ENCODE measurements around the gene PHACTR1. TPM values are rescaled to one million over a fixed set of nuclear protein-coding genes. Genes with fewer than 3 reads are reported as not detected.

PHACTR1 gene
- polyA plus RNA-seq, 3 donors, result 6.1 to 26.9 (median 7.6) TPM

- Mint-ChIP-seq H3K4me3 (no peak overlapping the region), H3K27me3 (ENCODE audit: low read depth in 3 of 3) (no peaks in the 10 kb centered on the region), H3K27ac (no peak overlapping the region), H3K4me1 (peaks cover 11% of the 10 kb centered on the region), H3K36me3 (no peaks in the 10 kb centered on the region), H3K9me3 (no peaks in the 10 kb centered on the region)
- intact Hi-C loops (cut with micrococcal nuclease), result no loop called here
- no peaks in the 10 kb centered on the region for H4K20me1 ChIP-seq (ENCODE audit: insufficient read depth, low read length)
- peaks cover 7 to 11% of the 10 kb centered on the region in 2 donors for H3K4me1 ChIP-seq (ENCODE audit: control insufficient read depth in 1 of 2, insufficient read depth in 2 of 2, low read length in 2 of 2)
- DNase-seq, result no peak
- no peaks in the 10 kb centered on the region for H3K79me2 ChIP-seq (ENCODE audit: insufficient read depth, low read length)
- no peaks in the 10 kb centered on the region for H3K36me3 ChIP-seq (replicated peaks in 1 of 2; ENCODE audit: control insufficient read depth in 1 of 2, insufficient read depth in 2 of 2, low read length in 2 of 2)
- H3K27me3 ChIP-seq (ENCODE audit: control insufficient read depth in 2 of 2, insufficient read depth in 2 of 2, low read length in 2 of 2), result no peaks in the 10 kb centered on the region
- no CpG with 5 or more reads among the region's 4 CpGs for WGBS (ENCODE audit: insufficient coverage)
- no peak overlapping the region for H3K9ac ChIP-seq (ENCODE audit: insufficient read depth, low read length, poor library complexity, severe bottlenecking)
- no peaks in the 10 kb centered on the region for H3K9me3 ChIP-seq (replicated peaks in 1 of 2; ENCODE audit: control insufficient read depth in 1 of 2, insufficient read depth in 1 of 2, low read length in 2 of 2)
- H3K4me2 ChIP-seq (replicated peaks; ENCODE audit: extremely low read depth, low read length, poor library complexity, severe bottlenecking), result no peak overlapping the region
- no peak for TF ChIP-seq CTCF (IDR thresholded peaks at IDR 0.05)
- no peak overlapping the region for H3K4me3 ChIP-seq (replicated peaks in 1 of 3; ENCODE audit: low read depth in 2 of 3, low read length in 3 of 3)
- no peak overlapping the region for H2AFZ ChIP-seq (ENCODE audit: insufficient read depth, low read depth, low read length, poor library complexity, severe bottlenecking)
- no peak overlapping the region for H3K27ac ChIP-seq (ENCODE audit: low read depth in 1 of 2, low read length in 2 of 2)
Measured at GRCh38 chr6:13066050-13066449, 349.5 kb downstream of the PHACTR1 start.

GRCh38 chr6:13066820-13067219, 350.3 kb downstream of the PHACTR1 start:
- H3K4me2 ChIP-seq (replicated peaks; ENCODE audit: extremely low read depth, low read length, poor library complexity, severe bottlenecking), result no peak overlapping the region
- H3K9me3 ChIP-seq (replicated peaks in 1 of 2; ENCODE audit: control insufficient read depth in 1 of 2, insufficient read depth in 1 of 2, low read length in 2 of 2), result no peaks in the 10 kb centered on the region
- H3K9me3 Mint-ChIP-seq, result no peaks in the 10 kb centered on the region
- H2AFZ ChIP-seq (ENCODE audit: insufficient read depth, low read depth, low read length, poor library complexity, severe bottlenecking), result no peak overlapping the region
- H3K4me3 Mint-ChIP-seq, result no peak overlapping the region
- peaks cover 7 to 11% of the 10 kb centered on the region in 2 donors for H3K4me1 ChIP-seq (ENCODE audit: control insufficient read depth in 1 of 2, insufficient read depth in 2 of 2, low read length in 2 of 2)
- peaks cover 11% of the 10 kb centered on the region for H3K4me1 Mint-ChIP-seq
- no peaks in the 10 kb centered on the region for H3K27me3 ChIP-seq (ENCODE audit: control insufficient read depth in 2 of 2, insufficient read depth in 2 of 2, low read length in 2 of 2)
- H3K27ac Mint-ChIP-seq, result no peak overlapping the region
- WGBS (ENCODE audit: insufficient coverage), result no CpG with 5 or more reads among the region's 1 CpG
- no peaks in the 10 kb centered on the region for H3K36me3 ChIP-seq (replicated peaks in 1 of 2; ENCODE audit: control insufficient read depth in 1 of 2, insufficient read depth in 2 of 2, low read length in 2 of 2)
- no peak overlapping the region for H3K9ac ChIP-seq (ENCODE audit: insufficient read depth, low read length, poor library complexity, severe bottlenecking)
- no peaks in the 10 kb centered on the region for H4K20me1 ChIP-seq (ENCODE audit: insufficient read depth, low read length)
- H3K79me2 ChIP-seq (ENCODE audit: insufficient read depth, low read length), result no peaks in the 10 kb centered on the region
- H3K4me3 ChIP-seq (replicated peaks in 1 of 3; ENCODE audit: low read depth in 2 of 3, low read length in 3 of 3), result no peak overlapping the region
- no peaks in the 10 kb centered on the region for H3K36me3 Mint-ChIP-seq
- DNase-seq, result no peak
- no peak overlapping the region for H3K27ac ChIP-seq (ENCODE audit: low read depth in 1 of 2, low read length in 2 of 2)
- H3K27me3 Mint-ChIP-seq (ENCODE audit: low read depth in 3 of 3), result no peaks in the 10 kb centered on the region
- TF ChIP-seq CTCF (IDR thresholded peaks at IDR 0.05), result no peak
- intact Hi-C loops (cut with micrococcal nuclease), result no loop called here

Measured in CD14-positive monocyte (primary cell).